HepG2 (cell line): ENCODE data around the gene TFDP2. TPM values are rescaled to one million over a fixed set of nuclear protein-coding genes. Genes with fewer than 3 reads are reported as not detected.
A peak's percentile ranks its signal among the peaks of the same experiment; 100 is the strongest.

Experiments
- HOXA5 ChIP-seq: sonication (generic); formaldehyde crosslinking; IDR thresholded peaks from 2 replicates; pipeline ENCODE4 v1.4.0; 2020; ENCODE audit warnings: missing genetic modification reagents
- JUN ChIP-seq: sonication (generic); formaldehyde crosslinking; IDR thresholded peaks from 2 replicates; pipeline ENCODE4 v1.4.0; 2020; ENCODE audit warnings: mild to moderate bottlenecking, missing genetic modification reagents
- KDM5A ChIP-seq: fragments of 200-600 bp; sonication (generic); IDR thresholded peaks from 2 replicates; pipeline ENCODE4 v1.7.0; 2018; ENCODE audit warnings: antibody characterized with exemption, mild to moderate bottlenecking, low read length, borderline replicate concordance
- KLF16 ChIP-seq, 2 experiments: sonication (generic) in 1 of 2; formaldehyde crosslinking in 1 of 2; IDR thresholded peaks; 2 replicates each; pipeline versions ENCODE4 v1.6.1 to v1.8.0; 2016 to 2023; ENCODE audit warnings: missing genetic modification reagents in 2 of 2, missing compliant biosample characterization in 1 of 2
- PHB2 ChIP-seq: fragments of 450-650 bp; IDR thresholded peaks from 2 replicates; pipeline ENCODE4 v1.6.1; 2018; ENCODE audit not compliant: partially characterized antibody
- ZNF180 ChIP-seq: sonication (generic); formaldehyde crosslinking; IDR thresholded peaks from 2 replicates; pipeline ENCODE4 v1.4.0; 2020; ENCODE audit warnings: low read depth, missing genetic modification reagents, borderline replicate concordance
- polyA plus RNA-seq, 8 experiments: library from polyadenylated mRNA; depleted of rRNA in 3 of 8; stranded (reverse) in 7 of 8; unstranded in 1 of 8; fragments of >200 nt; fragmentation: Illumina TruSeq in 4 of 8; extraction: Trizol in 4 of 8; gene quantifications; 2 replicates each; pipeline versions ENCODE4 v1.2.1 to v1.2.3, GENCODE V29; 2011 to 2016; ENCODE audit warnings: low read depth in 4 of 8, missing spikeins in 1 of 8, mixed read lengths in 1 of 8; ENCODE audit not compliant: insufficient read depth in 1 of 8
- total RNA-seq, 5 experiments: library from RNA; depleted of rRNA; stranded (reverse); fragments of >200 nt; fragmentation: Illumina TruSeq; extraction: Trizol; gene quantifications; 2 replicates each; pipeline ENCODE4 v1.2.3, GENCODE V29; 2016; ENCODE audit warnings: low read depth in 1 of 5
- TF ChIP-seq, protein P1 (sequence below): sonication (generic); formaldehyde crosslinking; IDR thresholded peaks from 2 replicates; pipeline ENCODE4 v1.4.0; 2020; ENCODE audit warnings: missing genetic modification reagents, borderline replicate concordance
- TF ChIP-seq, protein P2 (sequence below): sonication (generic); formaldehyde crosslinking; IDR thresholded peaks from 2 replicates; pipeline ENCODE4 v1.5.0; 2020; ENCODE audit warnings: missing genetic modification reagents
- TF ChIP-seq, protein P3 (sequence below): sonication (generic); formaldehyde crosslinking; conservative IDR thresholded peaks from 2 replicates; pipeline ENCODE4 v1.4.0; 2020; ENCODE audit warnings: missing genetic modification reagents
- TF ChIP-seq, protein P4 (sequence below): sonication (generic); formaldehyde crosslinking; IDR thresholded peaks from 2 replicates; pipeline ENCODE4 v1.5.0; 2020; ENCODE audit warnings: missing genetic modification reagents
- TF ChIP-seq, protein P5 (sequence below): sonication (generic); formaldehyde crosslinking; IDR thresholded peaks from 2 replicates; pipeline ENCODE4 v1.4.0; 2020; ENCODE audit warnings: missing genetic modification reagents
- TF ChIP-seq, protein P6 (sequence below): sonication (generic); formaldehyde crosslinking; IDR thresholded peaks from 2 replicates; pipeline ENCODE4 v1.4.0; 2020; ENCODE audit warnings: mild to moderate bottlenecking, low read depth, missing genetic modification reagents

Gene TFDP2
- total and polyA plus RNA-seq, 2 of the 13 experiments (the other 11 are each of a cell fraction or from before 2014, with no cell fraction given) = 17.9 to 37.4 TPM

DNA sequence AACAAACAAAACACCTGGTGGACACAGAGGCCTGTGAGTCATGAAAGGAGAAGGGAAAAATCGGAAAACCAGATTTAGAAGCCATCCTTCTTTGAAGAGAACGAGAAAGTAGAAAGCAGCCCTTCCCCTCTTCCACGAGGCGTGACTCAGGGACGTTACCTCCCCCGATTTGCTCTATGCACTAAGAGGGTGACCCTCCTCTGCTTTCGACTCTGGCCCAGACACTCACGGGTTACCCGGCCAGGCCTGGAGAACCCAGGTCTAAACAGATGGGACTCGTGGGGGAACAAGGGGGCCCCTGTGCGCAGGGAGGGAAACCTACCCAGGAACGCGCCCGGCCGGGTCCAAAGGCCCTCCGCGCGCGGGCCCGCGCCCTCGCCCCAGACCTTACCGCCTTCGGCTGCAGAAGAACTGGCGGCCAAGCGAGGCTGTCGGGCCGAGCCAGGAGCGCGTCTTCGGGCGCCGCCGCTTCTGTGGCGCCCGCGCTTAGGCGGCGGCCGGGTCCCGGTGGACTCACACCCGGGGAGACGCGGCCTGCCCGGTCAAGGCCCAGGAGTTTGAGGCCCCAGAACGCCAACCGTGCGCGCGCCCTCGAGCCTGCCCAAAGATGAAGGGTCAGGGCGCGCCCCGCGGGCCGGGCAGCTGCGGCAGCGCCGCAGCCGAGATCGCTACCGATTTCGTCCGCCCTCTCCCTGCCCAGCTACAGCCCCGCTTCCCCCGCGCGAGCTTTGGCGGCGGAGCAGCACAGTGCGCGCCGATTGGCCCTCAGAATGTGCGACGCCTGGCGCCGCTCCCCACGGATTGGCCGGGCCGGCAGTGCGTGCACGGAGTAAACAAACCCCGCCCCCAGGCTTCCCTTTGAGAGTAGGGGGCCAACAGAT, at the start of gene TFDP2 (continued):
- TF ChIP-seq, protein P1, sequence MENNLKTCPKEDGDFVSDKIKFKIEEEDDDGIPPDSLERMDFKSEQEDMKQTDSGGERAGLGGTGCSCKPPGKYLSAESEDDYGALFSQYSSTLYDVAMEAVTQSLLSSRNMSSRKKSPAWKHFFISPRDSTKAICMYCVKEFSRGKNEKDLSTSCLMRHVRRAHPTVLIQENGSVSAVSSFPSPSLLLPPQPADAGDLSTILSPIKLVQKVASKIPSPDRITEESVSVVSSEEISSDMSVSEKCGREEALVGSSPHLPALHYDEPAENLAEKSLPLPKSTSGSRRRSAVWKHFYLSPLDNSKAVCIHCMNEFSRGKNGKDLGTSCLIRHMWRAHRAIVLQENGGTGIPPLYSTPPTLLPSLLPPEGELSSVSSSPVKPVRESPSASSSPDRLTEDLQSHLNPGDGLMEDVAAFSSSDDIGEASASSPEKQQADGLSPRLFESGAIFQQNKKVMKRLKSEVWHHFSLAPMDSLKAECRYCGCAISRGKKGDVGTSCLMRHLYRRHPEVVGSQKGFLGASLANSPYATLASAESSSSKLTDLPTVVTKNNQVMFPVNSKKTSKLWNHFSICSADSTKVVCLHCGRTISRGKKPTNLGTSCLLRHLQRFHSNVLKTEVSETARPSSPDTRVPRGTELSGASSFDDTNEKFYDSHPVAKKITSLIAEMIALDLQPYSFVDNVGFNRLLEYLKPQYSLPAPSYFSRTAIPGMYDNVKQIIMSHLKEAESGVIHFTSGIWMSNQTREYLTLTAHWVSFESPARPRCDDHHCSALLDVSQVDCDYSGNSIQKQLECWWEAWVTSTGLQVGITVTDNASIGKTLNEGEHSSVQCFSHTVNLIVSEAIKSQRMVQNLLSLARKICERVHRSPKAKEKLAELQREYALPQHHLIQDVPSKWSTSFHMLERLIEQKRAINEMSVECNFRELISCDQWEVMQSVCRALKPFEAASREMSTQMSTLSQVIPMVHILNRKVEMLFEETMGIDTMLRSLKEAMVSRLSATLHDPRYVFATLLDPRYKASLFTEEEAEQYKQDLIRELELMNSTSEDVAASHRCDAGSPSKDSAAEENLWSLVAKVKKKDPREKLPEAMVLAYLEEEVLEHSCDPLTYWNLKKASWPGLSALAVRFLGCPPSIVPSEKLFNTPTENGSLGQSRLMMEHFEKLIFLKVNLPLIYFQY (CRISPR knock-in tag) = peak; percentile 21; the same call in 1 of the 2 replicates
- TF ChIP-seq, protein P2, sequence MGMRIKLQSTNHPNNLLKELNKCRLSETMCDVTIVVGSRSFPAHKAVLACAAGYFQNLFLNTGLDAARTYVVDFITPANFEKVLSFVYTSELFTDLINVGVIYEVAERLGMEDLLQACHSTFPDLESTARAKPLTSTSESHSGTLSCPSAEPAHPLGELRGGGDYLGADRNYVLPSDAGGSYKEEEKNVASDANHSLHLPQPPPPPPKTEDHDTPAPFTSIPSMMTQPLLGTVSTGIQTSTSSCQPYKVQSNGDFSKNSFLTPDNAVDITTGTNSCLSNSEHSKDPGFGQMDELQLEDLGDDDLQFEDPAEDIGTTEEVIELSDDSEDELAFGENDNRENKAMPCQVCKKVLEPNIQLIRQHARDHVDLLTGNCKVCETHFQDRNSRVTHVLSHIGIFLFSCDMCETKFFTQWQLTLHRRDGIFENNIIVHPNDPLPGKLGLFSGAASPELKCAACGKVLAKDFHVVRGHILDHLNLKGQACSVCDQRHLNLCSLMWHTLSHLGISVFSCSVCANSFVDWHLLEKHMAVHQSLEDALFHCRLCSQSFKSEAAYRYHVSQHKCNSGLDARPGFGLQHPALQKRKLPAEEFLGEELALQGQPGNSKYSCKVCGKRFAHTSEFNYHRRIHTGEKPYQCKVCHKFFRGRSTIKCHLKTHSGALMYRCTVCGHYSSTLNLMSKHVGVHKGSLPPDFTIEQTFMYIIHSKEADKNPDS = no peak; the same call in 1 of the 2 replicates
- no peak for TF ChIP-seq PHB2
- TF ChIP-seq, protein P3, sequence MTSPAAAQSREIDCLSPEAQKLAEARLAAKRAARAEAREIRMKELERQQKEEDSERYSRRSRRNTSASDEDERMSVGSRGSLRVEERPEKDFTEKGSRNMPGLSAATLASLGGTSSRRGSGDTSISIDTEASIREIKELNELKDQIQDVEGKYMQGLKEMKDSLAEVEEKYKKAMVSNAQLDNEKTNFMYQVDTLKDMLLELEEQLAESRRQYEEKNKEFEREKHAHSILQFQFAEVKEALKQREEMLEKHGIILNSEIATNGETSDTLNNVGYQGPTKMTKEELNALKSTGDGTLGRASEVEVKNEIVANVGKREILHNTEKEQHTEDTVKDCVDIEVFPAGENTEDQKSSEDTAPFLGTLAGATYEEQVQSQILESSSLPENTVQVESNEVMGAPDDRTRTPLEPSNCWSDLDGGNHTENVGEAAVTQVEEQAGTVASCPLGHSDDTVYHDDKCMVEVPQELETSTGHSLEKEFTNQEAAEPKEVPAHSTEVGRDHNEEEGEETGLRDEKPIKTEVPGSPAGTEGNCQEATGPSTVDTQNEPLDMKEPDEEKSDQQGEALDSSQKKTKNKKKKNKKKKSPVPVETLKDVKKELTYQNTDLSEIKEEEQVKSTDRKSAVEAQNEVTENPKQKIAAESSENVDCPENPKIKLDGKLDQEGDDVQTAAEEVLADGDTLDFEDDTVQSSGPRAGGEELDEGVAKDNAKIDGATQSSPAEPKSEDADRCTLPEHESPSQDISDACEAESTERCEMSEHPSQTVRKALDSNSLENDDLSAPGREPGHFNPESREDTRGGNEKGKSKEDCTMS = no peak
- TF ChIP-seq, protein P4, sequence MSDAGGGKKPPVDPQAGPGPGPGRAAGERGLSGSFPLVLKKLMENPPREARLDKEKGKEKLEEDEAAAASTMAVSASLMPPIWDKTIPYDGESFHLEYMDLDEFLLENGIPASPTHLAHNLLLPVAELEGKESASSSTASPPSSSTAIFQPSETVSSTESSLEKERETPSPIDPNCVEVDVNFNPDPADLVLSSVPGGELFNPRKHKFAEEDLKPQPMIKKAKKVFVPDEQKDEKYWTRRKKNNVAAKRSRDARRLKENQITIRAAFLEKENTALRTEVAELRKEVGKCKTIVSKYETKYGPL (CRISPR knock-in tag) = no peak
- TF ChIP-seq, protein P5, sequence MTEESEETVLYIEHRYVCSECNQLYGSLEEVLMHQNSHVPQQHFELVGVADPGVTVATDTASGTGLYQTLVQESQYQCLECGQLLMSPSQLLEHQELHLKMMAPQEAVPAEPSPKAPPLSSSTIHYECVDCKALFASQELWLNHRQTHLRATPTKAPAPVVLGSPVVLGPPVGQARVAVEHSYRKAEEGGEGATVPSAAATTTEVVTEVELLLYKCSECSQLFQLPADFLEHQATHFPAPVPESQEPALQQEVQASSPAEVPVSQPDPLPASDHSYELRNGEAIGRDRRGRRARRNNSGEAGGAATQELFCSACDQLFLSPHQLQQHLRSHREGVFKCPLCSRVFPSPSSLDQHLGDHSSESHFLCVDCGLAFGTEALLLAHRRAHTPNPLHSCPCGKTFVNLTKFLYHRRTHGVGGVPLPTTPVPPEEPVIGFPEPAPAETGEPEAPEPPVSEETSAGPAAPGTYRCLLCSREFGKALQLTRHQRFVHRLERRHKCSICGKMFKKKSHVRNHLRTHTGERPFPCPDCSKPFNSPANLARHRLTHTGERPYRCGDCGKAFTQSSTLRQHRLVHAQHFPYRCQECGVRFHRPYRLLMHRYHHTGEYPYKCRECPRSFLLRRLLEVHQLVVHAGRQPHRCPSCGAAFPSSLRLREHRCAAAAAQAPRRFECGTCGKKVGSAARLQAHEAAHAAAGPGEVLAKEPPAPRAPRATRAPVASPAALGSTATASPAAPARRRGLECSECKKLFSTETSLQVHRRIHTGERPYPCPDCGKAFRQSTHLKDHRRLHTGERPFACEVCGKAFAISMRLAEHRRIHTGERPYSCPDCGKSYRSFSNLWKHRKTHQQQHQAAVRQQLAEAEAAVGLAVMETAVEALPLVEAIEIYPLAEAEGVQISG (CRISPR knock-in tag) = peak; percentile 60
- TF ChIP-seq KLF16 (CRISPR knock-in tag; IDR thresholded peaks at IDR 0.05) = peak in 1 of 2 experiments; percentile 71; a peak in 2 of 4 replicates
- TF ChIP-seq KDM5A = peak; percentile 26; the same call in 1 of the 2 replicates
- TF ChIP-seq HOXA5 (CRISPR knock-in tag) = no peak
- TF ChIP-seq ZNF180 = no peak
- TF ChIP-seq, protein P6, sequence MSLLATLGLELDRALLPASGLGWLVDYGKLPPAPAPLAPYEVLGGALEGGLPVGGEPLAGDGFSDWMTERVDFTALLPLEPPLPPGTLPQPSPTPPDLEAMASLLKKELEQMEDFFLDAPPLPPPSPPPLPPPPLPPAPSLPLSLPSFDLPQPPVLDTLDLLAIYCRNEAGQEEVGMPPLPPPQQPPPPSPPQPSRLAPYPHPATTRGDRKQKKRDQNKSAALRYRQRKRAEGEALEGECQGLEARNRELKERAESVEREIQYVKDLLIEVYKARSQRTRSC (CRISPR knock-in tag) = no peak
- no peak for TF ChIP-seq JUN (CRISPR knock-in tag)
